ENCODE data around the gene FBRSL1.
"Not testable (repeated sequence)": the region's sequence is repeated elsewhere in the genome, so short reads cannot be mapped to it uniquely, and the experiment has no call there.

FBRSL1 gene

DNA sequence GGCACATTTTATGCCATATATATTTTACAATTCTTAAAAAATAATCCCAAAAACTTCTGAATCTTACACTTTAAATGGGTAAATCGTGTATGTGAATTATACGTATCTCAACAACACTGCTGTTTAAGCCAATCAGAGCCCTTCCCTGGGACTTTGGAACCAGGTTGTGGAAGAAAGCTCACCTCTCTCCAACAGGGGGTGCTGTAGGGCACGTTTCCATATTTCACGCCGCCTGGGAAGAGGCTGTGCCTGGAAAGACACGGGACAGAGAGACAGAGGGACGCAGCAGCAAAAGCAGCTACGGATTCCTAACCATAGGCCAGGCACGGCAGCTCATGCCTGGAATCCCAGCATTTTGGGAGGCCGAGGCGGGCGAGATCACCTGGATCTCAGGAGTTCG lies 29.4 kb upstream of the FBRSL1 start:
- Histone ChIP-seq H3K27ac (ENCODE audit: insufficient read depth in 1 of 2, low read depth in 1 of 2, low read length in 2 of 2, poor library complexity in 1 of 2, severe bottlenecking in 2 of 2) (no peak overlapping the region), H3K4me3 (ENCODE audit: control insufficient read depth in 1 of 7, extremely low read depth in 1 of 7, insufficient read depth in 4 of 7, low read depth in 2 of 7, low read length in 6 of 7) (no peak overlapping the region), H3K4me1 (ENCODE audit: control extremely low read depth in 1 of 4, control insufficient read depth in 4 of 4, insufficient read depth in 4 of 4, low read length in 3 of 4) (peaks cover 0 to 13% (median 7%) of the 10 kb centered on the region in 4 experiments), H3K36me3 (ENCODE audit: control insufficient read depth in 4 of 4, insufficient read depth in 4 of 4, low read length in 3 of 4) (no peaks in the 10 kb centered on the region), H3K9me3 (ENCODE audit: control extremely low read depth in 1 of 5, control insufficient read depth in 4 of 5, insufficient read depth in 2 of 5, low read depth in 1 of 5, low read length in 4 of 5) (no peaks in the 10 kb centered on the region), H3K27me3 (replicated peaks in 2 of 5; ENCODE audit: control insufficient read depth in 4 of 5, insufficient read depth in 5 of 5, low read length in 4 of 5) (no peaks in the 10 kb centered on the region)
- 91% methylated on average over 11 of the region's 13 CpGs for WGBS (ENCODE audit: insufficient coverage)
- ChIA-PET POLR2A (no interaction called here), CTCF (interaction anchor here (1.2 to 5.2 kb wide), 3 partner anchors 14 to 59 kb away, joined by 3 to 21 read pairs (median 5); no protein-coding TSS in a partner anchor)
- DNase-seq: no peak

DNA sequence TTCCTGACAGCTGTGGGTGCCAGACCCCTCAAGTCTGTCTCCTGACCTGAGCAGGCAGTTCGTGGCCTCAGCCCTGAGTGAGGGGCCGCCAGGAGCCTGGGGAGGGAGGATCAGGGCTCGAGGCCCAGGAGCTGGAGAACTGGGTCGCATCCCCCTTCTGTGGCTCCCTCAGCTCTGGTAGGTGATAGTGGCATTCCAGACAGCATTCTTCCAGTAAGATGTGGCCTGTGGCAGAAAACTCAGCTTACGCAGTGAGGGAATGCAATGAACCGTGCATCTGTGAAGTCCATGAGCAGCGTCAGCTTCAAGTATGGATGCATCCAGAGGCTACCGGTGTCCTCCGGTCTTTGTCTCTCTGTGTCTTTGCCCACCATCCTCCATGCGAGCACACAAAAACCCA lies 28.4 kb upstream of the FBRSL1 start:
- ChIA-PET POLR2A (interaction anchor here (0.6 kb wide), 1 partner anchor 82 kb away, joined by 8 read pairs; no protein-coding TSS in a partner anchor), CTCF (interaction anchor here (1.2 to 5.2 kb wide), 3 partner anchors 15 to 58 kb away, joined by 3 to 21 read pairs (median 5); no protein-coding TSS in a partner anchor)
- H3K4me1 ChIP-seq (ENCODE audit: control extremely low read depth in 1 of 4, control insufficient read depth in 4 of 4, insufficient read depth in 4 of 4, low read length in 3 of 4): peaks cover 0 to 17% (median 9%) of the 10 kb centered on the region in 4 experiments
- no peaks in the 10 kb centered on the region for H3K9me3 ChIP-seq (ENCODE audit: control extremely low read depth in 1 of 5, control insufficient read depth in 4 of 5, insufficient read depth in 2 of 5, low read depth in 1 of 5, low read length in 4 of 5)
- no peak overlapping the region for H3K4me3 ChIP-seq (ENCODE audit: control insufficient read depth in 1 of 7, extremely low read depth in 1 of 7, insufficient read depth in 4 of 7, low read depth in 2 of 7, low read length in 6 of 7)
- DNase-seq: no peak
- H3K36me3 ChIP-seq (ENCODE audit: control insufficient read depth in 4 of 4, insufficient read depth in 4 of 4, low read length in 3 of 4): no peaks in the 10 kb centered on the region
- WGBS (ENCODE audit: insufficient coverage): 94% methylated on average over 9 of the region's 10 CpGs
- H3K27me3 ChIP-seq (replicated peaks in 2 of 5; ENCODE audit: control insufficient read depth in 4 of 5, insufficient read depth in 5 of 5, low read length in 4 of 5): no peaks in the 10 kb centered on the region
- H3K27ac ChIP-seq (ENCODE audit: insufficient read depth in 1 of 2, low read depth in 1 of 2, low read length in 2 of 2, poor library complexity in 1 of 2, severe bottlenecking in 2 of 2): no peak overlapping the region

DNA sequence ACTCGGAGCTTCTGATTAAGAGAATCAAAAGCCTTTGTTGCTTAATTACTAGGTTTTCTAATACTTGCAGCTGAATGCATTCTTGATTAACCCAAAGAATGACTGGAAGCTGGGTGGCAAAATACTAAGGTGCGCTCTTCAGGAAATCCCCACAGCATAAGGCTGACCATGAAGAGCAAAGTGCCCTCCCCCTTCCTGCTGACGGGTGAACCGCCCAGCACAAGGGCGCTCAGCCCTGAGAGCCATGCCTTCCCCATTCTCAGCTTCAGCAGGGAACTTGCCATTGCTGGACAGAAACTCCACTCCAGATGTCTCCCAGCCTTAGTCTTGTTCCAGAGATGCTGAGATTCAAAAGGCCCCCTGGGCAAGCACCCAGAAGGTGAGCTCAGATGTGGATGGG lies 27.2 kb upstream of the FBRSL1 start:
- H3K4me1 ChIP-seq (ENCODE audit: control extremely low read depth in 1 of 4, control insufficient read depth in 4 of 4, insufficient read depth in 4 of 4, low read length in 3 of 4): peaks cover 0 to 30% (median 11%) of the 10 kb centered on the region in 4 experiments
- H3K27ac ChIP-seq (ENCODE audit: insufficient read depth in 1 of 2, low read depth in 1 of 2, low read length in 2 of 2, poor library complexity in 1 of 2, severe bottlenecking in 2 of 2): no peak overlapping the region
- DNase-seq: no peak
- H3K36me3 ChIP-seq (ENCODE audit: control insufficient read depth in 4 of 4, insufficient read depth in 4 of 4, low read length in 3 of 4): no peaks in the 10 kb centered on the region
- H3K27me3 ChIP-seq (replicated peaks in 2 of 5; ENCODE audit: control insufficient read depth in 4 of 5, insufficient read depth in 5 of 5, low read length in 4 of 5): no peaks in the 10 kb centered on the region
- no peak overlapping the region for H3K4me3 ChIP-seq (ENCODE audit: control insufficient read depth in 1 of 7, extremely low read depth in 1 of 7, insufficient read depth in 4 of 7, low read depth in 2 of 7, low read length in 6 of 7)
- 77% methylated on average over 3 of the region's 5 CpGs for WGBS (ENCODE audit: insufficient coverage)
- CTCF ChIA-PET: interaction anchor here (5.2 kb wide), 1 partner anchor 16 kb away, joined by 21 read pairs; no protein-coding TSS in a partner anchor
- H3K9me3 ChIP-seq (ENCODE audit: control extremely low read depth in 1 of 5, control insufficient read depth in 4 of 5, insufficient read depth in 2 of 5, low read depth in 1 of 5, low read length in 4 of 5): no peaks in the 10 kb centered on the region
- POLR2A ChIA-PET: interaction anchor here (1.2 kb wide), 1 partner anchor 14 kb away, joined by 4 read pairs; no protein-coding TSS in a partner anchor

GRCh38 chr12:132463284-132463924 lies 26.5 kb upstream of the FBRSL1 start:
- peaks cover 0 to 36% (median 16%) of the 10 kb centered on the region in 4 experiments for H3K4me1 ChIP-seq (ENCODE audit: control extremely low read depth in 1 of 4, control insufficient read depth in 4 of 4, insufficient read depth in 4 of 4, low read length in 3 of 4)
- not testable (repeated sequence) for H3K36me3 ChIP-seq (ENCODE audit: control insufficient read depth in 4 of 4, insufficient read depth in 4 of 4, low read length in 3 of 4); H3K27me3 ChIP-seq (replicated peaks in 2 of 5; ENCODE audit: control insufficient read depth in 4 of 5, insufficient read depth in 5 of 5, low read length in 4 of 5); H3K27ac ChIP-seq (ENCODE audit: insufficient read depth in 1 of 2, low read depth in 1 of 2, low read length in 2 of 2, poor library complexity in 1 of 2, severe bottlenecking in 2 of 2); H3K4me3 ChIP-seq (ENCODE audit: control insufficient read depth in 1 of 7, extremely low read depth in 1 of 7, insufficient read depth in 4 of 7, low read depth in 2 of 7, low read length in 6 of 7); DNase-seq; H3K9me3 ChIP-seq (ENCODE audit: control extremely low read depth in 1 of 5, control insufficient read depth in 4 of 5, insufficient read depth in 2 of 5, low read depth in 1 of 5, low read length in 4 of 5)
- CTCF ChIA-PET: interaction anchor here (5.2 kb wide), 1 partner anchor 17 kb away, joined by 21 read pairs; no protein-coding TSS in a partner anchor
- POLR2A ChIA-PET: interaction anchor here (1.2 kb wide), 1 partner anchor 13 kb away, joined by 4 read pairs; no protein-coding TSS in a partner anchor

- H3K27ac ChIP-seq (ENCODE audit: insufficient read depth in 1 of 2, low read depth in 1 of 2, low read length in 2 of 2, poor library complexity in 1 of 2, severe bottlenecking in 2 of 2); POLR2A ChIA-PET; H3K27me3 ChIP-seq (replicated peaks in 2 of 5; ENCODE audit: control insufficient read depth in 4 of 5, insufficient read depth in 5 of 5, low read length in 4 of 5); DNase-seq; CTCF ChIA-PET; H3K9me3 ChIP-seq (ENCODE audit: control extremely low read depth in 1 of 5, control insufficient read depth in 4 of 5, insufficient read depth in 2 of 5, low read depth in 1 of 5, low read length in 4 of 5); H3K4me3 ChIP-seq (ENCODE audit: control insufficient read depth in 1 of 7, extremely low read depth in 1 of 7, insufficient read depth in 4 of 7, low read depth in 2 of 7, low read length in 6 of 7); H3K36me3 ChIP-seq (ENCODE audit: control insufficient read depth in 4 of 4, insufficient read depth in 4 of 4, low read length in 3 of 4): not testable (repeated sequence)
- 93% methylated on average over 5 of the region's 5 CpGs for WGBS (ENCODE audit: insufficient coverage)
- H3K4me1 ChIP-seq (ENCODE audit: control extremely low read depth in 1 of 4, control insufficient read depth in 4 of 4, insufficient read depth in 4 of 4, low read length in 3 of 4): peaks cover 2 to 42% (median 20%) of the 10 kb centered on the region in 4 experiments
Measured at GRCh38 chr12:132464304-132464703, 25.6 kb upstream of the FBRSL1 start.

GRCh38 chr12:132464820-132465219 lies 25.1 kb upstream of the FBRSL1 start:
- Histone ChIP-seq H3K36me3 (ENCODE audit: control insufficient read depth in 4 of 4, insufficient read depth in 4 of 4, low read length in 3 of 4) (no peaks in the 10 kb centered on the region), H3K9me3 (ENCODE audit: control extremely low read depth in 1 of 5, control insufficient read depth in 4 of 5, insufficient read depth in 2 of 5, low read depth in 1 of 5, low read length in 4 of 5) (no peaks in the 10 kb centered on the region), H3K4me1 (ENCODE audit: control extremely low read depth in 1 of 4, control insufficient read depth in 4 of 4, insufficient read depth in 4 of 4, low read length in 3 of 4) (peaks cover 2 to 48% (median 22%) of the 10 kb centered on the region in 4 experiments), H3K27me3 (replicated peaks in 2 of 5; ENCODE audit: control insufficient read depth in 4 of 5, insufficient read depth in 5 of 5, low read length in 4 of 5) (no peaks in the 10 kb centered on the region), H3K4me3 (ENCODE audit: control insufficient read depth in 1 of 7, extremely low read depth in 1 of 7, insufficient read depth in 4 of 7, low read depth in 2 of 7, low read length in 6 of 7) (no peak overlapping the region), H3K27ac (ENCODE audit: insufficient read depth in 1 of 2, low read depth in 1 of 2, low read length in 2 of 2, poor library complexity in 1 of 2, severe bottlenecking in 2 of 2) (no peak overlapping the region)
- CTCF ChIA-PET: no interaction called here
- DNase-seq: no peak
- 87% methylated on average over 10 of the region's 10 CpGs for WGBS (ENCODE audit: insufficient coverage)
- POLR2A ChIA-PET: interaction anchor here (0.6 kb wide), 1 partner anchor 49 kb away, joined by 3 read pairs; no protein-coding TSS in a partner anchor
